ENCODE data around the gene CUL4A.

DNA sequence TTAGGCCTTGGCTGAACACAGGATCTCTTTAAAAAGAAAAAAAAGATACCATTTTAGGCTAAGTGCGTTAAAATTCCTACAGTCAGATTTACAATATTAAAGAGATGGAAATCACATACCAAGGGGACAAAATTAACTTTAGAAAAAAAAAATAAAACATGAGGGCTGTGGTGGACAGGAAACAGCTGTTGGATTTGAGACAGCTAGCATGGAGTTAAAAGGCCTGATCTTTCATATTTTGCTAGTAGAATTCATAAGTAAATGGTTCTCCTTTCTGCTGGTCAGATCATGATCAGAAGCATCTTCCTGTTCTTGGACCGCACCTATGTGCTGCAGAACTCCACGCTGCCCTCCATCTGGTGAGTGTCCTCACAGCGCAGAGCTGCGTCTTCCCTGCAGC is 19.7 kb downstream of the CUL4A start:
- TF ChIP-seq, protein P1, sequence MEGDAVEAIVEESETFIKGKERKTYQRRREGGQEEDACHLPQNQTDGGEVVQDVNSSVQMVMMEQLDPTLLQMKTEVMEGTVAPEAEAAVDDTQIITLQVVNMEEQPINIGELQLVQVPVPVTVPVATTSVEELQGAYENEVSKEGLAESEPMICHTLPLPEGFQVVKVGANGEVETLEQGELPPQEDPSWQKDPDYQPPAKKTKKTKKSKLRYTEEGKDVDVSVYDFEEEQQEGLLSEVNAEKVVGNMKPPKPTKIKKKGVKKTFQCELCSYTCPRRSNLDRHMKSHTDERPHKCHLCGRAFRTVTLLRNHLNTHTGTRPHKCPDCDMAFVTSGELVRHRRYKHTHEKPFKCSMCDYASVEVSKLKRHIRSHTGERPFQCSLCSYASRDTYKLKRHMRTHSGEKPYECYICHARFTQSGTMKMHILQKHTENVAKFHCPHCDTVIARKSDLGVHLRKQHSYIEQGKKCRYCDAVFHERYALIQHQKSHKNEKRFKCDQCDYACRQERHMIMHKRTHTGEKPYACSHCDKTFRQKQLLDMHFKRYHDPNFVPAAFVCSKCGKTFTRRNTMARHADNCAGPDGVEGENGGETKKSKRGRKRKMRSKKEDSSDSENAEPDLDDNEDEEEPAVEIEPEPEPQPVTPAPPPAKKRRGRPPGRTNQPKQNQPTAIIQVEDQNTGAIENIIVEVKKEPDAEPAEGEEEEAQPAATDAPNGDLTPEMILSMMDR (IDR thresholded peaks at IDR 0.05), result no peak
- no peak for TF ChIP-seq EZH2 (IDR thresholded peaks at IDR 0.05)

Measured in neural progenitor cell (in vitro differentiated cells).